ENCODE data around the gene TTLL9.
"Not testable (repeated sequence)": the region's sequence is repeated elsewhere in the genome, so short reads cannot be mapped to it uniquely, and the experiment has no call there.

TTLL9 gene

GRCh38 chr20:31824554-31825313 is 45.7 kb upstream of the TTLL9 start:
- ChIA-PET POLR2A (no interaction called here), CTCF (interaction anchor here (1.1 to 15.0 kb wide), 10 partner anchors 11 to 264 kb away, joined by 3 to 154 read pairs (median 18); partner anchors contain the start of genes FOXS1 and PDRG1)
- TF ChIP-seq CTCF (IDR thresholded peaks at IDR 0.05; ENCODE audit: control extremely low read depth, extremely low read depth, low read depth, missing control alignments), result no peak
- no peak for DNase-seq (ENCODE audit: extremely low spot score)

GRCh38 chr20:31826074-31826473 is 44.4 kb upstream of the TTLL9 start:
- ChIA-PET CTCF (interaction anchor here (1.5 to 15.0 kb wide), 3 partner anchors 9 to 20 kb away, joined by 4 to 154 read pairs (median 87); partner anchors contain the start of gene FOXS1), POLR2A (no interaction called here)
- DNase-seq (ENCODE audit: extremely low spot score), result no peak
- TF ChIP-seq CTCF (IDR thresholded peaks at IDR 0.05; ENCODE audit: control extremely low read depth, extremely low read depth, low read depth, missing control alignments), result no peak

GRCh38 chr20:31827059-31827458 is 43.4 kb upstream of the TTLL9 start:
- ChIA-PET POLR2A (no interaction called here), CTCF (interaction anchor here (0.8 to 15.0 kb wide), 7 partner anchors 9 to 205 kb away, joined by 3 to 154 read pairs (median 4); partner anchors contain the start of gene FOXS1)
- DNase-seq (ENCODE audit: extremely low spot score), result no peak
- TF ChIP-seq CTCF (IDR thresholded peaks at IDR 0.05; ENCODE audit: control extremely low read depth, extremely low read depth, low read depth, missing control alignments), result no peak

GRCh38 chr20:31828016-31828415 is 42.4 kb upstream of the TTLL9 start:
- POLR2A ChIA-PET; DNase-seq (ENCODE audit: extremely low spot score): not testable (repeated sequence)
- CTCF ChIA-PET, result interaction anchor here (15.0 kb wide), 1 partner anchor 8 kb away, joined by 154 read pairs; no protein-coding TSS in a partner anchor

GRCh38 chr20:31829731-31830130 is 40.7 kb upstream of the TTLL9 start:
- ChIA-PET POLR2A (no interaction called here), CTCF (interaction anchor here (1.1 to 13.3 kb wide), 4 partner anchors 9 to 203 kb away, joined by 3 to 154 read pairs (median 15); partner anchors contain the start of genes FOXS1 and MYLK2)
- no peak for TF ChIP-seq CTCF (IDR thresholded peaks at IDR 0.05; ENCODE audit: control extremely low read depth, extremely low read depth, low read depth, missing control alignments)
- no peak for DNase-seq (ENCODE audit: extremely low spot score)

- no peak for TF ChIP-seq CTCF (IDR thresholded peaks at IDR 0.05; ENCODE audit: control extremely low read depth, extremely low read depth, low read depth, missing control alignments)
- no peak for DNase-seq (ENCODE audit: extremely low spot score)
- ChIA-PET CTCF (interaction anchor here (1.1 to 13.3 kb wide), 7 partner anchors 10 to 202 kb away, joined by 3 to 154 read pairs (median 3); partner anchors contain the start of genes FOXS1, MYLK2 and PDRG1), POLR2A (no interaction called here)
Observed at GRCh38 chr20:31830406-31830981, 39.9 kb upstream of the TTLL9 start.

- CTCF ChIA-PET, result interaction anchor here (1.1 to 13.3 kb wide), 6 partner anchors 11 to 200 kb away, joined by 3 to 154 read pairs (median 7); partner anchors contain the start of genes FOXS1, MYLK2 and PDRG1
- no peak for DNase-seq (ENCODE audit: extremely low spot score)
- POLR2A ChIA-PET, result no interaction called here
- TF ChIP-seq CTCF (IDR thresholded peaks at IDR 0.05; ENCODE audit: control extremely low read depth, extremely low read depth, low read depth, missing control alignments), result no peak
Observed at GRCh38 chr20:31831211-31831610, 39.2 kb upstream of the TTLL9 start.

Measured in GM10248 (cell line).